Measurements from ENCODE around the gene ACTR10.

GRCh38 chr14:58196198-58196597 lies 3.8 kb upstream of the ACTR10 start:
- TF ChIP-seq, protein P1, sequence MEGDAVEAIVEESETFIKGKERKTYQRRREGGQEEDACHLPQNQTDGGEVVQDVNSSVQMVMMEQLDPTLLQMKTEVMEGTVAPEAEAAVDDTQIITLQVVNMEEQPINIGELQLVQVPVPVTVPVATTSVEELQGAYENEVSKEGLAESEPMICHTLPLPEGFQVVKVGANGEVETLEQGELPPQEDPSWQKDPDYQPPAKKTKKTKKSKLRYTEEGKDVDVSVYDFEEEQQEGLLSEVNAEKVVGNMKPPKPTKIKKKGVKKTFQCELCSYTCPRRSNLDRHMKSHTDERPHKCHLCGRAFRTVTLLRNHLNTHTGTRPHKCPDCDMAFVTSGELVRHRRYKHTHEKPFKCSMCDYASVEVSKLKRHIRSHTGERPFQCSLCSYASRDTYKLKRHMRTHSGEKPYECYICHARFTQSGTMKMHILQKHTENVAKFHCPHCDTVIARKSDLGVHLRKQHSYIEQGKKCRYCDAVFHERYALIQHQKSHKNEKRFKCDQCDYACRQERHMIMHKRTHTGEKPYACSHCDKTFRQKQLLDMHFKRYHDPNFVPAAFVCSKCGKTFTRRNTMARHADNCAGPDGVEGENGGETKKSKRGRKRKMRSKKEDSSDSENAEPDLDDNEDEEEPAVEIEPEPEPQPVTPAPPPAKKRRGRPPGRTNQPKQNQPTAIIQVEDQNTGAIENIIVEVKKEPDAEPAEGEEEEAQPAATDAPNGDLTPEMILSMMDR (IDR thresholded peaks at IDR 0.05): no peak
- no peak for TF ChIP-seq POLR2AphosphoS5 (IDR thresholded peaks at IDR 0.05; ENCODE audit: insufficient read depth in 1 of 2, low read depth in 1 of 2)
- no peak for TF ChIP-seq POLR2A (IDR thresholded peaks at IDR 0.05)

All from vagina (tissue), 2 donors.